Measurements from ENCODE around the gene OR2H2.

The OR2H2 gene

DNA sequence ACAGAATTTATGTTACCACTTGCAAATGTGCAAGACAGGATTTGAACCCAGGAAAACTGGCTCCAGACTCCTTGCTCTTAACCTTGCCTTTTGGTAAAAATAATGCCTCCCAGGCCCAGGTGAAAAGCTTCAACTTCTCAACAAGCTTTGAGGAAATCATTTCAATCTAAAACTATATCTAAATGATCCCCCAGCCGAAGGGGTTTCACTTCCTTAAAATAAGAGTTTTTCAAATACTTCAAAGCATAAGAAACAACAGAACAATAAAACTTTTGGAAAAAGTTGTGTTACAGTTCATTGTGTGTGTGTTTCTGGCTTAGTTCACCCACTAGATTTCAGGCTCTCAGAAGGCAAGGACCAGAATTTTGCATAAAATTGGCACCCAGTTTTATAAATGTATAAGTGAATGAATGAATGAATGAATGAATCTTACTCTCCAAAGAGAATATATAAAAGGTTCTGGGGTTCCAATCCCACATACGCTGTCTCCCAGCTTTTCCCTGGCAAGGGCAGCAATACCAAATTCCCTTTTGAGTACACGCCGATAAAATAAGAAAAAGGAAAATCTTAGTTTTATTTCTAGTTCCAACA is 5.4 kb downstream of the OR2H2 start:
- no peak for DNase-seq (ENCODE audit: low read depth)
- TF ChIP-seq, protein P1, sequence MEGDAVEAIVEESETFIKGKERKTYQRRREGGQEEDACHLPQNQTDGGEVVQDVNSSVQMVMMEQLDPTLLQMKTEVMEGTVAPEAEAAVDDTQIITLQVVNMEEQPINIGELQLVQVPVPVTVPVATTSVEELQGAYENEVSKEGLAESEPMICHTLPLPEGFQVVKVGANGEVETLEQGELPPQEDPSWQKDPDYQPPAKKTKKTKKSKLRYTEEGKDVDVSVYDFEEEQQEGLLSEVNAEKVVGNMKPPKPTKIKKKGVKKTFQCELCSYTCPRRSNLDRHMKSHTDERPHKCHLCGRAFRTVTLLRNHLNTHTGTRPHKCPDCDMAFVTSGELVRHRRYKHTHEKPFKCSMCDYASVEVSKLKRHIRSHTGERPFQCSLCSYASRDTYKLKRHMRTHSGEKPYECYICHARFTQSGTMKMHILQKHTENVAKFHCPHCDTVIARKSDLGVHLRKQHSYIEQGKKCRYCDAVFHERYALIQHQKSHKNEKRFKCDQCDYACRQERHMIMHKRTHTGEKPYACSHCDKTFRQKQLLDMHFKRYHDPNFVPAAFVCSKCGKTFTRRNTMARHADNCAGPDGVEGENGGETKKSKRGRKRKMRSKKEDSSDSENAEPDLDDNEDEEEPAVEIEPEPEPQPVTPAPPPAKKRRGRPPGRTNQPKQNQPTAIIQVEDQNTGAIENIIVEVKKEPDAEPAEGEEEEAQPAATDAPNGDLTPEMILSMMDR (conservative IDR thresholded peaks at IDR 0.05; ENCODE audit: low read length) = no peak
- no peak overlapping the region for H3K4me3 ChIP-seq (ENCODE audit: low read length)

- TF ChIP-seq, protein P1 (conservative IDR thresholded peaks at IDR 0.05; ENCODE audit: low read length) = no peak
Observed at GRCh38 chr6:29591677-29592076, 6.8 kb downstream of the OR2H2 start.

GRCh38 chr6:29593199-29593855 is 8.4 kb downstream of the OR2H2 start:
- TF ChIP-seq, protein P1 (conservative IDR thresholded peaks at IDR 0.05; ENCODE audit: low read length) = no peak
- no peak overlapping the region for H3K4me3 ChIP-seq (ENCODE audit: low read length)
- no peak for DNase-seq (ENCODE audit: low read depth)

More at GRCh38 chr6:29591677-29592076, 6.8 kb downstream of the OR2H2 start:
- no peak overlapping the region for H3K4me3 ChIP-seq (ENCODE audit: low read length)
- no peak for DNase-seq (ENCODE audit: low read depth)

DNA sequence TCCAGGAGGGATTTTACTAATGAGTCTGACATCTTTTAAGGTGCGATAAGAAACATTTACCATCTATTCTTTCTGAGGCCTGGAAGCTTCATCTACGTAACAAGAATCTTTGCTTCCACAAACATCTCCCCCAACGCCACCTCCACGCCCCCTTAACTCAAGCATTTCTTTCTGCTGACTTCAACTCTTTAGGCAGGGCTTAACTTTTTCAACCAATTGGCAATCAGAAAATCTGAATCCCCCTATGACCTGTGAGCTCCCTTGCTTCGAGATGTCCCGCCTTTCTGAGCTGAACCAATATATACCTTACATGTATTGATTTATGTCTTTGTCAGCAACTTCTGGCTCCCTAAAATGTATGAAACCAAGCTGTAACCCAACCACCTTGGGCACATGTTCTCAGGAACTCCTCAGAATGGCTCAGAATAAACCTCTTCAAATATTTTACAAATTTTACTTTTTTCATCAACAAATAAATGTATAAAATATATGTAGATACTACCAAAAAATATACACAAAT is 11.5 kb downstream of the OR2H2 start:
- H3K4me3 ChIP-seq (ENCODE audit: low read length) = no peak overlapping the region
- TF ChIP-seq, protein P1 (conservative IDR thresholded peaks at IDR 0.05; ENCODE audit: low read length) = no peak
- no peak for DNase-seq (ENCODE audit: low read depth)

DNA sequence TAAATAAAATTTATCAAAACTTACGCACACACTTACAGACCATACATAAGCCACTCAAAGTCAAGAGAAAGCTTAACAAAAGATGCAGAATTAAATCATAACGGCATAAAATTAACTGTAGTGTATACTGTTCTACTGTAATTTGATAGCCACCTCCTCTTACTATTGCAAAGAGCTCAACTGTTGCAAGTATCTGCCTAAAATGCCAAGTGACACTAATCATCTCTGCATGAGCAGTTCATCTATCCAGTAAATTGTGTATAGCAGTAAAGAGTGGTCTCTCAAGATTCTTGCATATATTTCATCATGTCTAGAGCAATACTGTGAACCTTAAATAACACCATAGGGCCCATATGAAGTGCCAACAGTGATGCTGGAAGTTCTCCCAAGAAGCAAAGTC is 12.3 kb downstream of the OR2H2 start:
- DNase-seq (ENCODE audit: low read depth) = no peak
- H3K4me3 ChIP-seq (ENCODE audit: low read length) = no peak overlapping the region
- TF ChIP-seq, protein P1 (conservative IDR thresholded peaks at IDR 0.05; ENCODE audit: low read length) = no peak

- TF ChIP-seq, protein P1 (conservative IDR thresholded peaks at IDR 0.05; ENCODE audit: low read length) = no peak
- no peak for DNase-seq (ENCODE audit: low read depth)
- H3K4me3 ChIP-seq (ENCODE audit: low read length) = no peak overlapping the region
Observed at GRCh38 chr6:29598172-29598747, 13.3 kb downstream of the OR2H2 start.

Data from AG10803 (cell line).